Endometrium (tissue), 2 donors: Measurements from ENCODE around the gene NPAS3.

Source experiments
- FAIRE-seq: peaks from 2 replicates; lab custom pipeline; 2012; peaks lifted over from hg19 to GRCh38; lab: Jason Lieb, UNC
- donor health status: control.
- donor health status: control.

Gene NPAS3

GRCh38 chr14:33556382-33557121 lies 617.9 kb downstream of the NPAS3 start:
- no peak for FAIRE-seq

GRCh38 chr14:33560718-33561431 lies 622.2 kb downstream of the NPAS3 start:
- FAIRE-seq = no peak

- FAIRE-seq = no peak
Measured at GRCh38 chr14:33561488-33562175, 623.0 kb downstream of the NPAS3 start.

- FAIRE-seq = no peak
Measured at GRCh38 chr14:33563191-33563900, 624.7 kb downstream of the NPAS3 start.

- no peak for FAIRE-seq
Measured at GRCh38 chr14:33563901-33564197, 625.2 kb downstream of the NPAS3 start.

GRCh38 chr14:33564774-33565630 lies 626.3 kb downstream of the NPAS3 start:
- FAIRE-seq = no peak

GRCh38 chr14:33566082-33566481 lies 627.4 kb downstream of the NPAS3 start:
- FAIRE-seq = no peak

GRCh38 chr14:33567023-33567728 lies 628.5 kb downstream of the NPAS3 start:
- FAIRE-seq = no peak

- no peak for FAIRE-seq
Measured at GRCh38 chr14:33567731-33568130, 629.1 kb downstream of the NPAS3 start.

GRCh38 chr14:33568935-33569579 lies 630.4 kb downstream of the NPAS3 start:
- FAIRE-seq = no peak

- no peak for FAIRE-seq
Measured at GRCh38 chr14:33569821-33570687, 631.4 kb downstream of the NPAS3 start.

- no peak for FAIRE-seq
Measured at GRCh38 chr14:33570694-33571310, 632.1 kb downstream of the NPAS3 start.

- no peak for FAIRE-seq
Measured at GRCh38 chr14:33573301-33573880, 634.7 kb downstream of the NPAS3 start.

GRCh38 chr14:33576014-33576413 lies 637.3 kb downstream of the NPAS3 start:
- no peak for FAIRE-seq

GRCh38 chr14:33578461-33579216 lies 640.0 kb downstream of the NPAS3 start:
- FAIRE-seq = no peak

- no peak for FAIRE-seq
Measured at GRCh38 chr14:33580231-33580749, 641.6 kb downstream of the NPAS3 start.

GRCh38 chr14:33580841-33581240 lies 642.2 kb downstream of the NPAS3 start:
- FAIRE-seq = no peak

GRCh38 chr14:33584697-33585096 lies 646.0 kb downstream of the NPAS3 start:
- no peak for FAIRE-seq
